H9 (cell line): ENCODE results near the gene SLC25A31. TPM values are rescaled to one million over a fixed set of nuclear protein-coding genes. Genes with fewer than 3 reads are reported as not detected.

Source experiments
- DNase-seq: peaks from one replicate; pipeline ENCODE4 v3.0.0-alpha.2; 2017
- H2AFZ ChIP-seq: one replicate; pipeline ENCODE4 v1.6.1; 2013; ENCODE audit warnings: mild to moderate bottlenecking, low read length, control low read depth, moderate library complexity
- H2AK5ac ChIP-seq: 2 replicates; pipeline ENCODE4 v1.6.1; 2013; ENCODE audit warnings: low read length, control low read depth, mixed read lengths; ENCODE audit not compliant: insufficient read length
- H2BK120ac ChIP-seq: one replicate; pipeline ENCODE4 v1.6.1; 2013; ENCODE audit warnings: low read depth, mild to moderate bottlenecking, low read length, control low read depth, inconsistent platforms; ENCODE audit not compliant: poor library complexity, severe bottlenecking
- H2BK12ac ChIP-seq: 2 replicates; pipeline ENCODE4 v1.6.1; 2013; ENCODE audit warnings: low read length, control low read depth, mixed read lengths, low read depth; ENCODE audit not compliant: insufficient read length
- H2BK15ac ChIP-seq: 2 replicates; pipeline ENCODE4 v1.6.1; 2013; ENCODE audit warnings: low read depth, low read length, control low read depth
- H2BK20ac ChIP-seq: one replicate; pipeline ENCODE4 v1.6.1; 2013; ENCODE audit warnings: low read depth, mild to moderate bottlenecking, low read length, control low read depth, inconsistent platforms; ENCODE audit not compliant: poor library complexity, severe bottlenecking
- H2BK5ac ChIP-seq: 2 replicates; pipeline ENCODE4 v1.6.1; 2013; ENCODE audit warnings: low read length, control low read depth, mixed read lengths; ENCODE audit not compliant: insufficient read length
- H3K14ac ChIP-seq: 2 replicates; pipeline ENCODE4 v1.6.1; 2013; ENCODE audit warnings: low read length, control low read depth; ENCODE audit not compliant: insufficient read depth
- H3K18ac ChIP-seq: 2 replicates; pipeline ENCODE4 v1.6.1; 2013; ENCODE audit warnings: low read depth, mild to moderate bottlenecking, mixed read lengths, low read length, control low read depth; ENCODE audit not compliant: insufficient read length
- H3K23ac ChIP-seq: 2 replicates; pipeline ENCODE4 v1.6.1; 2013; ENCODE audit warnings: low read length, control low read depth, mixed read lengths, low read depth; ENCODE audit not compliant: insufficient read length
- H3K23me2 ChIP-seq: 2 replicates; pipeline ENCODE4 v1.6.1; 2013; ENCODE audit warnings: low read depth, mild to moderate bottlenecking, mixed read lengths, low read length, control low read depth; ENCODE audit not compliant: insufficient read length, poor library complexity, severe bottlenecking
- H3K27ac ChIP-seq: 2 replicates; pipeline ENCODE4 v1.5.1; 2013; ENCODE audit warnings: low read length, control low read depth, mixed read lengths, low read depth; ENCODE audit not compliant: insufficient read length
- H3K27me3 ChIP-seq: 2 replicates; pipeline ENCODE4 v1.6.1; 2013; ENCODE audit warnings: low read length, control low read depth, inconsistent platforms; ENCODE audit not compliant: insufficient read depth
- H3K4ac ChIP-seq: 2 replicates; pipeline ENCODE4 v1.6.1; 2013; ENCODE audit warnings: low read depth, mild to moderate bottlenecking, control low read depth, inconsistent platforms, low read length, moderate library complexity
- H3K4me1 ChIP-seq: 2 replicates; pipeline ENCODE4 v1.6.1; 2013; ENCODE audit warnings: low read length, control low read depth, inconsistent platforms; ENCODE audit not compliant: insufficient read depth
- H3K4me2 ChIP-seq: 2 replicates; pipeline ENCODE4 v1.6.1; 2013; ENCODE audit warnings: low read length, control low read depth, mixed read lengths; ENCODE audit not compliant: insufficient read length, insufficient read depth
- H3K56ac ChIP-seq: 2 replicates; pipeline ENCODE4 v1.6.1; 2013; ENCODE audit warnings: low read depth, mild to moderate bottlenecking, mixed read lengths, low read length, control low read depth; ENCODE audit not compliant: insufficient read length
- H3K79me1 ChIP-seq: 2 replicates; pipeline ENCODE4 v1.6.1; 2013; ENCODE audit warnings: low read depth, mild to moderate bottlenecking, moderate library complexity, low read length, control low read depth, inconsistent platforms; ENCODE audit not compliant: insufficient read depth, poor library complexity, severe bottlenecking
- H3K79me2 ChIP-seq: 2 replicates; pipeline ENCODE4 v1.6.1; 2013; ENCODE audit warnings: low read length, control low read depth, inconsistent platforms; ENCODE audit not compliant: insufficient read depth
- H3K9ac ChIP-seq: 2 replicates; pipeline ENCODE4 v1.6.1; 2013; ENCODE audit warnings: low read length, control low read depth, mixed read lengths; ENCODE audit not compliant: insufficient read length; ENCODE audit errors: extremely low read depth
- H3K9me3 ChIP-seq: one replicate; pipeline ENCODE4 v1.6.1; 2013; ENCODE audit warnings: low read depth, low read length, inconsistent platforms; ENCODE audit not compliant: control insufficient read depth
- H3T11ph ChIP-seq: one replicate; pipeline ENCODE4 v1.6.1; 2013; ENCODE audit warnings: mild to moderate bottlenecking, low read length, control low read depth, inconsistent platforms
- H4K20me1 ChIP-seq: one replicate; pipeline ENCODE4 v1.6.1; 2013; ENCODE audit not compliant: control insufficient read depth, insufficient read length, insufficient read depth
- H4K5ac ChIP-seq: 2 replicates; pipeline ENCODE4 v1.6.1; 2013; ENCODE audit warnings: low read depth, mild to moderate bottlenecking, mixed read lengths, low read length, control low read depth; ENCODE audit not compliant: insufficient read length
- H4K8ac ChIP-seq: replicated peaks from 2 replicates; pipeline ENCODE4 v1.6.1; 2013; ENCODE audit warnings: low read length, control low read depth, mixed read lengths, low read depth; ENCODE audit not compliant: insufficient read length
- H4K91ac ChIP-seq: 2 replicates; pipeline ENCODE4 v1.6.1; 2013; ENCODE audit warnings: low read depth, mild to moderate bottlenecking, moderate library complexity, mixed read lengths, low read length, control low read depth; ENCODE audit not compliant: insufficient read length
- H3K27ac Mint-ChIP-seq, 3 experiments: 2 replicates in 2 of 3; 3 replicates in 1 of 3; pipeline ENCODE4 v1.8.0; 2020 to 2021; ENCODE audit warnings: mixed read lengths in 3 of 3, mild to moderate bottlenecking in 1 of 3, moderate library complexity in 1 of 3
- H3K27me3 Mint-ChIP-seq: 2 replicates; pipeline ENCODE4 v1.8.0; 2021; ENCODE audit warnings: low read depth, mild to moderate bottlenecking, moderate library complexity, mixed read lengths
- H3K36me3 Mint-ChIP-seq, 3 experiments: 2 replicates in 2 of 3; 3 replicates in 1 of 3; pipeline ENCODE4 v1.8.0; 2020 to 2021; ENCODE audit warnings: low read depth in 3 of 3, mixed read lengths in 3 of 3; ENCODE audit not compliant: insufficient read depth in 1 of 3
- H3K4me1 Mint-ChIP-seq, 2 experiments: 2 replicates each; pipeline ENCODE4 v1.8.0; 2020; ENCODE audit warnings: mixed read lengths in 2 of 2
- H3K4me3 Mint-ChIP-seq, 2 experiments: 2 replicates in 1 of 2; 3 replicates in 1 of 2; pipeline ENCODE4 v1.8.0; 2020 to 2021; ENCODE audit warnings: mild to moderate bottlenecking in 2 of 2, mixed read lengths in 2 of 2, moderate library complexity in 1 of 2
- H3K9me3 Mint-ChIP-seq, 2 experiments: 2 replicates in 1 of 2; 3 replicates in 1 of 2; pipeline ENCODE4 v1.8.0; 2020; ENCODE audit warnings: mild to moderate bottlenecking in 2 of 2, mixed read lengths in 2 of 2, moderate library complexity in 1 of 2
- CTCF ChIP-seq: fragments of 200-600 bp; sonication (generic); conservative IDR thresholded peaks from 3 replicates; pipeline ENCODE4 v1.8.0; 2021; ENCODE audit warnings: antibody characterized with exemption, mild to moderate bottlenecking
- WGBS: extraction: QIAGEN DNeasy Blood & Tissue Kit; methylation state at CpG from one replicate; pipeline ENCODE4 v1.1.7; 2013; ENCODE audit warnings: missing lambda C conversion rate, low lambda C conversion rate, mixed read lengths; ENCODE audit not compliant: insufficient read length; ENCODE audit errors: extremely low coverage; 5-methylcytosine and 5-hydroxymethylcytosine counted together
- total RNA-seq: library from RNA; stranded (reverse); gene quantifications from 2 replicates; pipeline ENCODE4 v1.2.1, GENCODE V29; 2021

Gene SLC25A31
- total RNA-seq, 1 experiment from 2014 or later, result not detected

- DNase-seq, result no peak
- no peak overlapping the region for H2AFZ ChIP-seq
- H3K27ac Mint-ChIP-seq, result no peak overlapping the region
Measured at GRCh38 chr4:127686658-127687057, 43.5 kb upstream of the SLC25A31 start.

More at GRCh38 chr4:127686658-127687057, 43.5 kb upstream of the SLC25A31 start:
- H3K79me1 ChIP-seq, result no peaks in the 10 kb centered on the region
- no peaks in the 10 kb centered on the region for H3K23me2 ChIP-seq
- no peaks in the 10 kb centered on the region for H3K9me3 ChIP-seq
- no peak overlapping the region for H3K4me2 ChIP-seq
- no peak overlapping the region for H3K56ac ChIP-seq
- no peaks in the 10 kb centered on the region; a peak in 1 of 4 replicates for H3K4me1 Mint-ChIP-seq
- no peak overlapping the region for H2BK5ac ChIP-seq
- no peak overlapping the region for H3K18ac ChIP-seq
- WGBS, result no CpG with 5 or more reads among the region's 2 CpGs
- no peak overlapping the region for H3K23ac ChIP-seq
- no peak overlapping the region for H4K91ac ChIP-seq
- no peak overlapping the region for H2BK15ac ChIP-seq
- peaks cover 0 to 8% (median 3%) of the 10 kb centered on the region in 3 experiments; a peak in 5 of 7 replicates for H3K36me3 Mint-ChIP-seq
- no peaks in the 10 kb centered on the region for H3K4me1 ChIP-seq
- no peak overlapping the region for H2BK120ac ChIP-seq
- no peak overlapping the region for H2BK20ac ChIP-seq
- H2AK5ac ChIP-seq, result no peak overlapping the region
- no peaks in the 10 kb centered on the region for H4K20me1 ChIP-seq
- TF ChIP-seq CTCF, result no peak
- no peaks in the 10 kb centered on the region for H3K9me3 Mint-ChIP-seq
- H3K14ac ChIP-seq, result no peak overlapping the region
- H2BK12ac ChIP-seq, result no peak overlapping the region
- no peak overlapping the region for H3K27ac ChIP-seq
- no peak overlapping the region for H4K5ac ChIP-seq
- H4K8ac ChIP-seq, result no peak overlapping the region
- H3K79me2 ChIP-seq, result no peaks in the 10 kb centered on the region
- no peak overlapping the region for H3K9ac ChIP-seq
- H3K4me3 Mint-ChIP-seq, result no peak overlapping the region
- no peak overlapping the region for H3K4ac ChIP-seq
- H3K27me3 ChIP-seq, result no peaks in the 10 kb centered on the region
- H3K27me3 Mint-ChIP-seq, result no peaks in the 10 kb centered on the region
- no peak overlapping the region for H3T11ph ChIP-seq
